NB4 (cell line): ENCODE results near the gene ARHGEF37.

Source experiments
- DNase-seq: peaks from one replicate; pipeline ENCODE4 v3.0.0; 2010; ENCODE audit warnings: low read depth
- H3K4me3 ChIP-seq: one replicate; pipeline ENCODE4 v1.5.1; 2011; ENCODE audit warnings: mild to moderate bottlenecking, low read depth, low read length, moderate library complexity
- MAX ChIP-seq: IDR thresholded peaks from 2 replicates; pipeline ENCODE4 v1.6.1; 2011; ENCODE audit warnings: low read depth, low read length
- MYC ChIP-seq: IDR thresholded peaks from 2 replicates; pipeline ENCODE4 v1.6.1; 2011; ENCODE audit warnings: low read depth, low read length
- POLR2A ChIP-seq: IDR thresholded peaks from 2 replicates; pipeline ENCODE4 v1.6.1; 2011; ENCODE audit warnings: mild to moderate bottlenecking; ENCODE audit not compliant: insufficient read length; ENCODE audit errors: extremely low read depth
- TF ChIP-seq, protein P1 (sequence below): IDR thresholded peaks from one replicate; pipeline ENCODE4 v1.5.1; 2012; ENCODE audit warnings: low read depth, low read length

Gene ARHGEF37

GRCh38 chr5:149575131-149575530 is 6.2 kb upstream of the ARHGEF37 start:
- no peak for DNase-seq
- no peak overlapping the region for H3K4me3 ChIP-seq
- TF ChIP-seq MAX (no peak), POLR2A (no peak)
- TF ChIP-seq, protein P1, sequence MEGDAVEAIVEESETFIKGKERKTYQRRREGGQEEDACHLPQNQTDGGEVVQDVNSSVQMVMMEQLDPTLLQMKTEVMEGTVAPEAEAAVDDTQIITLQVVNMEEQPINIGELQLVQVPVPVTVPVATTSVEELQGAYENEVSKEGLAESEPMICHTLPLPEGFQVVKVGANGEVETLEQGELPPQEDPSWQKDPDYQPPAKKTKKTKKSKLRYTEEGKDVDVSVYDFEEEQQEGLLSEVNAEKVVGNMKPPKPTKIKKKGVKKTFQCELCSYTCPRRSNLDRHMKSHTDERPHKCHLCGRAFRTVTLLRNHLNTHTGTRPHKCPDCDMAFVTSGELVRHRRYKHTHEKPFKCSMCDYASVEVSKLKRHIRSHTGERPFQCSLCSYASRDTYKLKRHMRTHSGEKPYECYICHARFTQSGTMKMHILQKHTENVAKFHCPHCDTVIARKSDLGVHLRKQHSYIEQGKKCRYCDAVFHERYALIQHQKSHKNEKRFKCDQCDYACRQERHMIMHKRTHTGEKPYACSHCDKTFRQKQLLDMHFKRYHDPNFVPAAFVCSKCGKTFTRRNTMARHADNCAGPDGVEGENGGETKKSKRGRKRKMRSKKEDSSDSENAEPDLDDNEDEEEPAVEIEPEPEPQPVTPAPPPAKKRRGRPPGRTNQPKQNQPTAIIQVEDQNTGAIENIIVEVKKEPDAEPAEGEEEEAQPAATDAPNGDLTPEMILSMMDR: no peak

DNA sequence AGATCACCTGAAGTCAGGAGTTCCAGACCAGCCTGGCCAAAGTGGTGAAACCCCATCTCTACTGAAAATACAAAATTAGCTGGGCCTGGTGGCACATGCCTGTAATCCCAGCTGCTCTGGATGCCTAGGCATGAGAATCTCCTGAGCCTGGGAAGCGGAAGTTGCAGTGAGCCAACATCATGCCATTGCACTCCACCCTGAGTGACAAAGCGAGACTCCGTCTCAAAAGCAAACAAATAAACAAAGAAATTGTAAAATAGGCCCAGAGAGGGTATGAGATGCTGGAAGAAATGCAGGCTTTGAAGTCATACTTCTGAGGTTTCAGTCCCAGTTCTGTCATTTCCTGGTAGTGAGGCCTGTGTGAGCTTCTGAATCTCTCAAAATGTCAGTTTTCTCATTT is 5.3 kb upstream of the ARHGEF37 start:
- H3K4me3 ChIP-seq: no peak overlapping the region
- TF ChIP-seq MAX (no peak), POLR2A (no peak), MYC (no peak)
- TF ChIP-seq, protein P1: no peak
- DNase-seq: no peak

- no peak overlapping the region for H3K4me3 ChIP-seq
- no peak for DNase-seq
Observed at GRCh38 chr5:149578896-149579295, 2.4 kb upstream of the ARHGEF37 start.

GRCh38 chr5:149580808-149581191 is 498 bp upstream of the ARHGEF37 start:
- TF ChIP-seq POLR2A (no peak), MAX (no peak), MYC (no peak)
- TF ChIP-seq, protein P1: no peak
- DNase-seq: no peak
- no peak overlapping the region for H3K4me3 ChIP-seq

More at GRCh38 chr5:149578896-149579295, 2.4 kb upstream of the ARHGEF37 start:
- no peak for TF ChIP-seq MAX
- TF ChIP-seq POLR2A: no peak
- TF ChIP-seq, protein P1: no peak
- TF ChIP-seq MYC: no peak

DNA sequence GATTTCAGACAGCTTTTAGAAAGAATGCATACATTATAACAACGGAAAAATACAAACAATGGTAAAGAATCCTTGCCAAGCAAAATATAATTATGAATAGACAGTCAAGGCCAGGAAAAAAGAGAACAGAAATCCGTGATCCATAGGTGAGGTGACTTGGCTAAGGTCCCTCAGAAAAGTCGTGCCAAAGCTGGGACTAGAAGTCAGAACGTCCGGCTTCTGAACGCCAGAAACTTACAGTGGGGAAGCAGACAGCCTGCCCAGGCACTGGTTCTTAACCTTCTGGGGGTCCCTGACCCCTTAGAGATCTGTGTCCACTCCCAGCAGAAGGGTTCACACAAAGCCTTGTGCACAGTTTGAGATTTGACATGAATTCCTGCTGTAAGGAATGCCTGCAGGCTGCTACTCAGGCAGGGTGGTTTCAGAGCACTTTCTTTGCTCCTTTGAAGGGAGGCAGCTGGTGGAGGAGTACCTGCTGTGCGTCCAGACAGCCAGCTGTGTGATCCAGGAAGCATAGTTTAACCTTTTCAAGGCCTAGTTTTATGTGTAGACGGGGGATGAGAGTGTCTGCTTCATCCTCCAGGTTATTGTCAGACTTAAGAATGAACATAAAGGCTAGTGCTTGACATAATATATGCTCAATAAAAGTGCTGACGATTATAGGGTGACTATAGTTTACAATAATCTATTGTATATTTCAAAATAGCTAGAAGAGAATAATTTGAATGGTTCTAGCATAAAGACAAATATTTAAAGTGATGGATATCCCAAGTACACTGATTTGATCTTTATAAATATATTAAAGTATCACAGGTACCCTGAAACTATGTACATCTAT is 852 bp downstream of the ARHGEF37 start:
- TF ChIP-seq, protein P1: no peak
- TF ChIP-seq MAX (no peak), MYC (no peak), POLR2A (no peak)
- no peak for DNase-seq
- no peak overlapping the region for H3K4me3 ChIP-seq

GRCh38 chr5:149583394-149583793 is 2.1 kb downstream of the ARHGEF37 start:
- H3K4me3 ChIP-seq: no peak overlapping the region
- DNase-seq: no peak
- TF ChIP-seq POLR2A: no peak
- TF ChIP-seq MAX: no peak
- TF ChIP-seq, protein P1: no peak
- TF ChIP-seq MYC: no peak
